Measurements from ENCODE around the gene LINC01488.

The LINC01488 gene

DNA sequence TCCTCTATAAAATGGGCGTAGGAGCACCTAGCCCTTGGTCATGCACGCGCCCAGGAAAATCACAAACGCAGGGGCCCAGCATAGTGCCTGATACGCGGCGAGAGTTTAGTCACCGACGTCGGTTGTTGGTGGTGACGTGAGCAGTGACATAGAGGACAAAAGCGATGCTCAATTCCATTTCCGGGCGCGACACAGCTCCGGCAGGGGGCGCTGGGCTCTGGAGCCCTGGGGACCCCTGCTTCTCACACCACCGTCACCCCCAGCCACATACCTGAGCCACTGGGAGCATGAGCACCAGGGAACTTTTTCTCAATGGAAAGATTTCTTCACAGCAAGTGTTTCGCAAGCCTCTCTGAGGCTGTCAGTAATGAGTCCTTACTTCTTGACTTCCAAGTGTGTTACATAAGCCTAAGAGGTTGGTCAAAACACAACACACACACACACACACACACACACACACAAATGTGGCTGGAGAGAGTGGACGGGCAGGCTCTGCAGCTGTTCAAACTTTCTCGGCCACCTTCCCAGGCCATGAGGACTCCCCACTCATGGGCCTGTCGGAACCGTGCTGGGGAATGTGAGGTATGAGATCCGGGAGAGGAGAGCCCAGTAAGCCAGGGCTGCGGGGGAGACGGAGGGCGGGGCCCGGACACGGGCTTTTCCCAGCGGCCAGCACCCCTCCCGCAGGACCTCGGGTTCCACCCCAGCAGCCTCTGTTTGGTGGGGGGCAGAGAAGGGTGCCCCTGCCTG, 36.9 kb upstream of the LINC01488 start:
- no peak for DNase-seq (ENCODE audit: low read depth in 2 of 3, low spot score in 1 of 3)

DNA sequence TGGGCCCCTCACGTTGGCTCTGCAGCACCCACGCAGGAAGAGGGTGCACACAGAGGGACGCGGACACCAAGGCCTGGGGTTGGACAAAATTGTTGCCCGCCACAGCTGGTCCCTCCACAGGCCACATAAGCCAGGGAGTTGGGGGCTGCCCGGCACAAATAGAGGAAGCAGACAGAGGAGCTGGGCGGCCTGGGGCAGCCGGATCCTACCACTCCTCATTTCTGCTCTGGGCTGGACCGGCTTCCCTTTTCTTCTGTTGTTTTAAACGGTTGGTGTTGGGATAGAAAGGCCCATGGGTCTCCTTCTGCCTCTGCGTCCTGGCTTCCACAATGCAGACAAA, 36.4 kb upstream of the LINC01488 start:
- DNase-seq (ENCODE audit: low read depth in 2 of 3, low spot score in 1 of 3), result no peak

DNA sequence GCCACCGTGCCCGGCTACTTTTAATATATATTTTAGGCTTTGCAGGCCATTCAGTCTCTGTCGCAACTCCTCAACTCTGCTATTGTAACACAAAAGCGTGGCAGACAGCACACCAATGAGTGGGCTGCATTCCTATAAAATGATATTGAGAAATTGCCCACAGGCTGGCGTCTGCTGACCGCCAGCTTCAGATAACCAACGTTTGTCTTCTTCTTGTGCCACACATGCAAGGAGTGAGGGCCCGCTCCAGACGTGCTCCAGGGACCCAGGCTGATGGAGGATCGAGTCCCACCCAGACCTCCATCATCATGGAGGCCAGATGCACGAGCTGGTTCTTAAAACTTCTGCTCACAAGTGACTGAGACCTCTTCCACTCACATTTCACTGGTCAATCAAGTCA, 35.4 kb upstream of the LINC01488 start:
- no peak for DNase-seq (ENCODE audit: low read depth in 2 of 3, low spot score in 1 of 3)

DNA sequence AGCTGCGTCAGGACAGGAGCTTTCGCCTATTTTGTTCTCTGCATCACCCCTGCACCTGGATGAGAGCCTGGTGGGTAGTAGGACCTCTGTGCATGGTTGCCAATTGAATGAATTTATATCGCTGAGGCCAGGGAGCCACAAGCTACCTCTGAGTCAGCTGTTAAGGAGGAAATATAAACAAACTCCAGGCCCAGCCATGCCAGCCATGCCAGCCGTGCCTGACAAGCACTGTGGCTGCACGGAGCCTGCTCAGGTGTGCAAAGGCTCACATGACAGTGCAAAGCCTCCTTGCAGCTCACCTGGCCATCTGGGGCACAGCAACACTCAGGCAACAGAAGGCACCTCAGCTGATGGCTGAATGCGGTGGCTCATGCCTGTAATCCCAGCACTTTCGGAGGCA, 33.7 kb upstream of the LINC01488 start:
- DNase-seq (ENCODE audit: low read depth in 2 of 3, low spot score in 1 of 3), result no peak

DNA sequence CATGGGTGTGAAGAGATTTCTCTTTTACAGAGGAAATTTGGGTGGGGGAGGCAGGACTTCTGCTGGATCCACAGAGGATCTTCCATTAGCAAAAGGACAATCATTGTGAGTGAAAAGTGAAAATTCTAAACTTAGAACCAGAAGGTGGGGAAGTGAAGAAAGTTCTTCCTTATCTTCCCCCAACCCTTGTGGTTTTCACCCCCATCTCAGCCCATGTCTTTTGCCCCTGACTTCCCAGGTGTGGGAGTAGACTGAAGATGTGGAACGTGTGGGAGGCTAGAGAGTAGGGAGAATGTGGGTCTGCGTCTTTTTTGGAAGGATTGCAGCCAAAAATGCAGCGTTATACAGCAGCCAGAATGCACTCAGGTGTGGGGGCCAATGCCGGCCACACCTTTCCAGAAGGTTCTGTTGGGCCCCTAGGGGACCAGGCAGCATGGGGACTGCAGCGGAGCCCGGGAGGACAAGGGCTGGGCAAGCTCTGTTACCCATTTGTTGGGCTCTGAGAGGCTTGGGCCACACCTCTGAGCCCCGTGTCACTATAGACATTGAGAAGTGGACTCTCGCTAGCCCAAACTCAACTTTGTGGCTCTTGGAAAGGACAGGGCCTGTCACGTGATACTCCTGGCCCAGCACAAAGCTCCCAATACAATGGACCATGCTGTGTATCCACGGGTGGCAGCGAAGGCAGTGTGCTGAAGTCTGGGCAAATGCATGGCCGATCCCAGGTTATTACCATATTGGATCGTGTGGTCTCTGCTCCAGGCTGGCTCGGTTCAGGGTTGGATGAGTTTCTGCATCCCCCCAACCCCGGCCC, 32.8 kb upstream of the LINC01488 start:
- DNase-seq (ENCODE audit: low read depth in 2 of 3, low spot score in 1 of 3), result no peak

DNA sequence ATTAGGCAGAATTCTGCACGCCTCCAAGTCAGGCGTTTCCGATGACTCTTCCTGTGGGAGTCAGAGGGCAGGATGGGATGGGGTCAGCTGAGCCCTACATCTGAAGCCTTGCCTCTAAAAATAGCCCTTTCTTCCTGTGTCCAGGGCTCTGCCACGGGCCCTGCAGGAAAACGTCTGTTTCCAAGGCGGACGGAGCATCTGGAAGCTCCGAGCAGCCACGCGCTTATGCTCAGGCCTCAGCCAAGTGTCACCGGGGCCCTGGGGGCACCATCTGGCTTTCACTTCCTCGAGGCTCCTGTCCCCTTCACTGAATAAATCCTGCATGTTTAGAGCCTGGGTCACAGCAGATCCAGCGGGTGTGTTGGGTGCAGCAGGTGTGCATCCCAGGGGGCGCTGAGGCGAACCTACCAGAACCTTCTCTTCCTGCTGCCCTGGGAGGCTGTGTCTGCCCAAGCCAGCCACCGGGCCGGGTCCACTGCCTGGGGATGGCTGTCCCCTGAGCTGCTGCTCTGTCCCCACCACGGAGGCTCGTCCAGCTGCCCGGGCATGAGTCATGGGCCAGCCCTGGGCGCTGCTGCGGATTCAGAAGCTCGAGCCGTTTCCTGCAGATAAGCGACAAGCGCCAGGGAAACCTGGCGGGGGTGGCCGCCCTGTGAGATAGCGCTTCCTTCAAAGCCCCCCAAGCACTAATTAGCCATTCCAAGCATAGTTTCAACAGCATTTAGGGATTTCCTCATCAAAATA, 32.0 kb upstream of the LINC01488 start:
- DNase-seq (ENCODE audit: low read depth in 2 of 3, low spot score in 1 of 3), result no peak

DNA sequence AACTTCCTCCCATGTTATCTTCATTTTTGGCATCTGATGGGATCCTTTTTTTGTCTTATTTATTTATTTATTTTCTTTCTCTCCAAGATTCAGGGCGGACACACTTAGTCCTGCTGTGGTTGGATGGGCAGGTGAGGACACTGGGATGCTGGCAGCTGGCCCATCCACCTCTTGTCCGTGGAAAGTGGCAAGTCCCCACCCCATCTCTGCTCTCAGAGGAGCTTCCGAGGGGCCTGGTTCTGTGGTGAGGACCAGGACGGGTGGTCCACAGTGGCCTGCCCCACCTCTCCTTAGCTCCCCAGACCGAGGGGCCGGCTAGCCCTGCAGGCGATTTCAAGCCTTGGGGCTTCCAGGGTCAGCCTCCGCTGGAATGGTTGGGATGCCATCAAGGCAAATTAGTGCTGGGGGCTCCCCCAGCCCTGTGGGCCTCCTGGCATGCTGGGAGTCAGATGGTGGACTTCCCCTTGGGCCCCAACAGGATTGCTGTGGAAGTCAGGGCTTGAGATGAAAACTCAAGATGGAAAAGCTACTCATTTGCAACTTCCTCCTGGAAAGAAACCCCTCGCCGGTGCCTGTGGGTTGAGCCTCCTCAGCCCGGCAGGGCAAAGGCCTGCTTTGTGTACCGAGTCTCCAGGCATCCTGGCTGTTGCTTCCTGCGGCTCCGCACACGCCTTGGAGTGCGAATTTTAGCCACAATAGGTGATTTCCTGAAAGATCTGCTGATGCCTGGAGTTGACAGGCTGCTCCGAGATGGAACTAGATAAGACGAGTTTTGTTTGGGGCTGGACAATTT, 31.2 kb upstream of the LINC01488 start:
- DNase-seq (ENCODE audit: low read depth in 2 of 3, low spot score in 1 of 3), result no peak

DNA sequence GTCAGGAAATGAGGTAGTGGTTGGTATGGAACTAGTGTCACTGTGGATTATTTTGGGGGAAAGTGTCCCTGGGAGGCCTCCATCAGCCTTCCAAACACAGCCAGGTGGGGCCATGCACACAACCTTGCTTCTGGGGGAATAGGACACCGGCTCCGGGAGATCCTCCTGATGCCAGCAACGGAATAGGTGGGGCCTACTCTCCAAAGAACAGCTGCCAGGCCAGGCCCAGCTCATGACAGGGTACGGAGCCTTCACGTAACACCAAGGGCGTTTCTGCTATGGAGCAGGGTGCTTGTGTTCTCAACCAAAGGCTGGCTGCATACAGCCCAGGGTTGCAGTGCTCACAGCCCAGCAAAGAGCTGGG, 30.6 kb upstream of the LINC01488 start:
- no peak for DNase-seq (ENCODE audit: low read depth in 2 of 3, low spot score in 1 of 3)

DNA sequence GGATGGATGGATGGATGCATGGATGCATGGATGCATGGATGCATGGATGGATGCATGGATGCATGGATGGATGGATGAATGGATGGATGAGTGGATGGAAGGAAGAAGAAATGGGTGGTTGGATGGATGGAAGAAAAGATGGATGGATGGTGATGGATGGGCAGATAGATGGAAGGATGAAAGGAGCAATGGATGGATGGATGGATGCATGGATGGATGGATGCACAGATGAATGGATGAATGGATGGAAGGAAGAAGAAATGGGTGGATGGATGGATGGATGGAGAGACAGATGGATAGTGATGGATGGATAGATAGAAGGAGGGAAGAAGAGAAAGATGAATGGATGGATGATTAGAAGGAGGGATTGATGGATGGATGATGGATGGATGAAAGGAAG, 30.2 kb upstream of the LINC01488 start:
- no peak for DNase-seq (ENCODE audit: low read depth in 2 of 3, low spot score in 1 of 3)

DNA sequence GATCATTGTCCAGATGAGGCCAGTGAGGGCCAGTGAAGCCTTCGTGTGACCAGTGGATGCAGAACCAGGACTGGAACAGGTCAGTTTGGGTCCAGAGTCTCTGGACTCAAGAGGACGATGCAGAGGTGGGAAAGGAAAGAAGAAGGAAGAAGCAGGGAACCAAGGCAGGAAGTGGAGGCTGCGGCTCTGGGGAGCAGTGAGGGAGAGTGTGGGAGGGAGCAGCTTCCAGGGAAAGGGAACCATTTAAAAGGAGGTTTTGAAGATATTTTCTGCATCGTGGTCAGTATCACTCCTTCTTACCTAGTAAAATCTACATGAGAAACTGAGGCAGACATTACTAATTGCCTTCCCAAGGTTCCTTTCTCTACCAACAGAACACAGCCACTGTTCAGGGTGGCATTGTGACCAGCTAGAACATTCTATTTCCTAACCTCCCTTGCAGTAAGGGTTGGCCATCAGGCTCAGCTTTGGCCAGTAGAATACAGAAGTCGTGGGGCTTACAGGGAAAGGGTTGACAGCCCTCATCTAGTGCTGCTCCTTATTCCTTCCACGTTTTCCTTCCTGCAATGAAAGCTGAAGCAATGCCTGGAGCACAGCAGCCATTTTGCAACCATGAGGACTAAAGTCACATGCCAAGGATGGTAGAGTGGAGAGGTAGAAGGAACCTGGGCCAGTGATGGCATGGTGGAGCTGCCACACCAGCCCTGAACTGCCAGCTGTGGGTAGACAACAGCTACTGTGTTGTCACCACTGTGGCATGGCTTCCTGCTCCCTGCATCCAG, 29.1 kb upstream of the LINC01488 start:
- no peak for DNase-seq (ENCODE audit: low read depth in 2 of 3, low spot score in 1 of 3)

DNA sequence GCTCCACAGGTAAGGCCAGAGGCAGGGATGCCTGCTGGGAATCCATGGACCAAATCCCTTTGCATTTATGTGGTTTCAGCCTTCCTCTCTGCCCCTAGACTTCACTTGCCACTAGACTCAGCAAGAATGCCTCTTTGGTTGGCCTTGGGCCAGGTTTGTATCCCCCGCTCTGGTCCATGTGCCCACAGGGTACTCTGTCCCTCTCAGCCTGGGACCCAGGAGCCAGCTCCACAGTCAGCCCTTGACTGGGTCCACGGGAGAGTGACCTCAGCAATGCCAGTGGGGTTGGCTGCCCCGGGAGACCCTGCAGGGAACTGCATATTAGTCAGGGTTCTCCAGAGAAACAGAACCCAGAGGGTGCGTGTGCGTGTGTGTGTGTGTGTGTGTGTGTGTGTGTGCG, 28.3 kb upstream of the LINC01488 start:
- DNase-seq (ENCODE audit: low read depth in 2 of 3, low spot score in 1 of 3), result no peak

DNA sequence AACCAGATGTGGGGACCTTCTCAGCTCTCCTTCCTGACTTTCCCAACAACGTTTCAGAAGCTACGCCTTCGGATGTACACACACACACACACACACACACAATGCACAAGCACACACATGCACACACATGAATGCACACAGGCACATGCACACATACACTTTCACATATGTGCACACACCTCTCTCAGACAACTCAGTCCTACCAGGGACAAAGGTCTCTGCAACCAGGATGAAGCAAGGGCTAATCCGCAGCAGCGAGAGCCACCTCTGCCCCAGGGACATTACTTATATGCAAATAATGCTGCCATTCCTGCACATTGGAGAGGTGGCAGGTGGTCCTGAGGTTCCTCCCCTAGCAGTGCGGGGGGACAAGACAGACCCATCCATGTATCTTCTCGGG, 27.4 kb upstream of the LINC01488 start:
- no peak for DNase-seq (ENCODE audit: low read depth in 2 of 3, low spot score in 1 of 3)

DNA sequence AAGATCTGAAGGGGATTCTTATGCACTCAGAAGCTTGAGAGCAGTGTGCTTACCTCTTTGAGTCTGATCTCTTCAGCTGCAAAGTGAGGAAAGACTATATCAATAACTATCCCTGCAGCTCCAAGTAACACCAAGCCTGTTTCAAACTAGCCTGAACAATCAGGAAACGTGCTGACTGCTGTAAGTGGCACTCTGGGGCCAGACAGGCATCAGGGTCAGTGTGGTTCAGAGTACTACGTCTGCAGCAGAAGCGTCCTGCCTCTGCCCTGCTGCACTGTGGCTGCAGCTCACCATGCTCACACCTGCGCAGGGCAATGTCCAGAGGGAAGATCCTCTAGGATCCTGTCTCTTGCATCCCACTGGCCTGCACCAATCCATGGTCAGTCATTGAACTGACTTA, 25.5 kb upstream of the LINC01488 start:
- DNase-seq (ENCODE audit: low read depth in 2 of 3, low spot score in 1 of 3), result no peak

DNA sequence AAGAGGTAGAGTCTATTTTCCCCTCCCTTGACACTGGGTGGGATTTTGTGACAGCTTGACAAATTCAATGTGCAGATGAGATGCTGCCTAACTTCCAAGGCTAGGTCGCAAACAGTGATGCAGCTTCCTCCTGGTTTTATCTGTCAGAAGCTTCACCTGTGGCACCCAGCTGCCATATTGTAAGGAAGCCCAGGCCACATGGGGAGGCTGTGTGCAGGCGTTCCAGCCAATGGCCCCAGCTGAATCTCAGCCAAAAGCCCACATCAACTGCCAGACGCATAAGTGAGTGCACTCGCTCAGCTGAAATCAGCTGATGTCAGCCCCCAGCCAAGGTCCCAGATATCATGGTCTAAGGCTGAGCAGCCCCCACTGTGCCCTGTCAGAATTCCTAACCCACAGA, 24.8 kb upstream of the LINC01488 start:
- no peak for DNase-seq (ENCODE audit: low read depth in 2 of 3, low spot score in 1 of 3)

DNA sequence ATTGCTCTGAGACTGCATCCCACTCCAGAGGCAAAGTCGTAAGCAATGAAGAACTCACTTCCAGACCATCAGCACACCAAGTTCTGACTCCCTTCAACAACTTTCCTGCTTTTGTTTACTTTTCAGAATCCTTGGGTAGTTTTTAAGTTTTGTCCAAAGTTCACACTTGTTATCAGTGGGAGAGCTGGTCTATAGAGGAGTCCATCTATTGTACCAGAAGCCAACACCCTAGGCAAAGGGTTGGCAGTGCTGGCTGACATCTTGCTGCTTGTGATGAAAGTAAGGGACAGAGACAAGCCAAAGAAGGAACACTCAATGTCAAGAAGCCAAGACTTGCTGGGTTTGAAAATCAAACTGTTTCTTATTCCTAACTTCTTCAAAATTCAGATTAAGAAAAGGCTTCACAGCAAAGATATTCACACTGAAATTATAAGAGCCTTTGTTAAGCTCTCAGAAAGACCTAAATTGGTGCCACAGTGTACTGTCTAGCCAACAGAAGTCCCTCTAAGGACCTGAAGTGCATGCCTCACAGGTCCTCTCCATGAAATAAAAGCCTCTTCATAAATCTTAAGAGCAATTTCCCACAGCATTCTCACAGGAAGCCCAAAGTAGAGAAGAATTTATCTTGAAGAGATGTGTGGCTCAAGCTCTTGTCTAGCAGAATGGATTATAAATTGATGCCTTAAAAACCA, 21.5 kb upstream of the LINC01488 start:
- DNase-seq (ENCODE audit: low read depth in 2 of 3, low spot score in 1 of 3), result no peak

DNA sequence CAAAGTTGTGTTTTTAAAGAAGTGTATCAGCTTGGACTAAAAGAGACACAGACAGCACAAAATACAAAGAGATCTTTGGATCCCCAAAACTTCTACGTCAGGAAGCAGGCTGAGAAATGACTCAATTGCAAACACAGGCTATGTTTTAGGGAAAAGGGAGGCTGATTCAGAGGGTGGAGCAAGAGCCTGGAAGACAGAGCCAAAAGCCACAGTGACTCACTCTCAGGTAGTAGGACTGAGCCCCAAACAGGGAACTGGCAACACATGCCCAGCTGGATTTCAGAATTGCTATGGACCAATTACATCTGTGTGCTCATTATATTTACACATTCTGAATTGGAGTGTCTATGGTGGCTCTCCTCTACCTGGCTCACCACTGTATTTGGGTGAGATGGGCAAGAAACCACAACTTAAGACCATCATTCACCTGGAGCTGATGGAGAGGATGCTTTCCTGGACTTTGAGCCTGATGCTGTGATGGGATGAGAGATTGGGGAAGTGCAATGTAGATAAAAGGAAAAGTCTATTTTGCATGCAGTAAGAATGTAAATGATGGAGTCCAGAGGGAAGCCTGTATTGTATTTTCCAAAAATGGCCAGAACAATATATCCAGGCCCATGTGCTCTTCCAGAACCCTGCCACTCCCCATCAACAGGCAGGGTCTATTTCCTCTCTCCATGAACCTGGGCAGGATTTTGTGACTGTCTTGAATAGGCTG, 20.8 kb upstream of the LINC01488 start:
- no peak for DNase-seq (ENCODE audit: low read depth in 2 of 3, low spot score in 1 of 3)

DNA sequence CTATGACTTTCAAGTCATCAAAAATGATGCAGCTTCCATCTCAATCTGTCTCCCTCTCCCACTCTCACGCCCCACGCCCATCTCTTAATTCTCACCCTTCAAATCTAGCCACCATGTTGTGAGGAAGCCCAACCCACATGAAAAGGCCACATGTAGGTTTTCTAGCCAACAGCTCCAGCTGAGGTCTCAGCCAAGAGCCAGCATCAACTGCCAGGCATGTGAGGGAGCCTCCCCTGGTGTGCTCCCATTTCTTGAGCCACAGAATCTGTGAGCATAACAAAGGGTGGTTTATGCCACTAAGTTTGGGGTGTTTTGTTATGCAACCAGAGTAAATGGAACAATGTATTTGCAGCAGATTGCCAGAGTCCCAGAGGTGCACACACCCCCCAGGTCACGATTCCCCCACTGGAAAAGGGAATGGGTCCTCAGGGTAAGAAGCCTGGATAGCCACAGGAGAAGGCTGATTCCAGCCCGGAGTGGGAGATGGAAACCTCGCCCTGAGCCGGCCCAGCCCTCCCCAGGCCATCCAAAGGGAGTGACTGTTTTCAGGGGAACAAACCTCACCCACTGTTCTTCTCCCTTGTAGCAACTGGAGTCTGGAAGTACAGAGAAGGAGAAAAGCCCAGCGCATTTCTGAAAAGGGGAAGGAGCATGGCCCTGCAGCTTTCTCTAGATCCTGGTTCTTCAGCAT, 20.0 kb upstream of the LINC01488 start:
- no peak for DNase-seq (ENCODE audit: low read depth in 2 of 3, low spot score in 1 of 3)

DNA sequence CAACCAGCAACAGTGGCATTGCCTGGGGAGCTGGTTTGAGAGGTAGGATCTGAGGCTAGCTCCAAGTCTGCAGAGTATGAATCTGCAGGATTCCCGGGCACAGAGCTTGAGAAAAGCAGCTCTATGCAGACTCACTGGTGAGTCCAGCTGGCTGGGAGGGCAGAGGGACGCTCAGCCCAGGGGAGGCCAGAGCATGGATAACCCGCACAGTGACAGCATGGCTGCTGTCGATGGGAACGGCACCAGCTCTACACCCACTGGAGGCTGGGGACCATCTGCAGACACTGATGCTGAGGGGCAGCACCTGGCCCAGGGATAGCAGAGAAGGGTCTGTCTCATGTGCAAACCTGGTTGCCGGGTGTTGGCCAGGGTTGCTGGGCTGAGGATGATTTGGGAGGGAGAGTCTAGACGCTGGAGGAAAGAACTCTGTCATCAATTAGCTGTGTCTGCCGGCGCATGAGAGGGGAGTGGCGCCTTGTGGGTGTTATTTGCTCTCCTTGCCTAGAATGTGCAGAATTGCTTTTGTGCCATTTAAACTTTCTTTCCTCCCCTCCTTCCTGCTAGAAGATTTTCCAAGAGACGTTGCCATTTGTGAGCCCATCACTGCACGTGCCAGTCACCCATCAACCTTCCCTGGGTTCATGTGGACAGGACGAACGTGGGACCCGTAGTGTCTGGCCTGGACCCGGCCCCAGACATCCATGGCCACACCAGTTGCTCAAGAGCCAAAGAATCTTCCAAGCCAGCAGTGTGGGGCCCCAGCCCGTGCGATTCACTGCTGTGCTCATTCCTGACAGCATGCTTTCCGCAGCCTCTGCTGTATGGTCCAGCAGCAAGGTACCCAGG, 19.1 kb upstream of the LINC01488 start:
- DNase-seq (ENCODE audit: low read depth in 2 of 3, low spot score in 1 of 3), result no peak

Measured in stimulated activated CD4-positive, alpha-beta T cell treated with anti-CD3 and anti-CD28 coated beads, Interleukin-12 subunit alpha, Interleukin-12 subunit beta, amount 100 ng/mL, for 48 hours (primary cell).